Measurements from ENCODE around the gene ASPA.

- TF ChIP-seq CTCF (IDR thresholded peaks at IDR 0.05) (no peak), POLR2A (IDR thresholded peaks at IDR 0.05) (no peak), EP300 (IDR thresholded peaks at IDR 0.05; ENCODE audit: low read depth) (no peak)
Observed at GRCh38 chr17:3513305-3514035, 37.7 kb downstream of the ASPA start.
